ENCODE measurements around the gene TNFRSF25. TPM values are rescaled to one million over a fixed set of nuclear protein-coding genes. Genes with fewer than 3 reads are reported as not detected.

TNFRSF25 gene
- polyA plus RNA-seq, 2 of the 4 experiments (the other 2 are of a cell fraction) = 0.65 to 3.4 TPM

DNA sequence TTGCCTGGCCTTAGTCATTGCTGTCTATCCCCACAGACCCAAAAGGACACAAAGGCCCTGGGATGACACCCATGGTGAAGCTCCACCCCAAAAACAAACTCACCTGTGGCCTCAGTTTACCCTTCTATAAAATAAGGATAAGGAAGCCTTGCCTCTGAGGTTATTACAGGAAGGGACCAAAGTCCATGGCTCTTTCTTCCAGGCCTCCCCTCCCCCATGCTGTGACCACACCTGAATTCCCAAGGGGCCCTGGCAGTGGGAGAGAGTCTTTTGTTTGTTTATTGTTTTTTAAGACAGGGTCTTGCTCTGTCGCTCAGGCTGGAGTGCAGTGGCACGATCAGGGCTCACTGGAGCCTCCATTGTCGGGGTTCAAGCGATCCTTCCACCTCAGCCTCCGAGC is 10.5 kb upstream of the TNFRSF25 start (continued):
- TF ChIP-seq, protein P1, sequence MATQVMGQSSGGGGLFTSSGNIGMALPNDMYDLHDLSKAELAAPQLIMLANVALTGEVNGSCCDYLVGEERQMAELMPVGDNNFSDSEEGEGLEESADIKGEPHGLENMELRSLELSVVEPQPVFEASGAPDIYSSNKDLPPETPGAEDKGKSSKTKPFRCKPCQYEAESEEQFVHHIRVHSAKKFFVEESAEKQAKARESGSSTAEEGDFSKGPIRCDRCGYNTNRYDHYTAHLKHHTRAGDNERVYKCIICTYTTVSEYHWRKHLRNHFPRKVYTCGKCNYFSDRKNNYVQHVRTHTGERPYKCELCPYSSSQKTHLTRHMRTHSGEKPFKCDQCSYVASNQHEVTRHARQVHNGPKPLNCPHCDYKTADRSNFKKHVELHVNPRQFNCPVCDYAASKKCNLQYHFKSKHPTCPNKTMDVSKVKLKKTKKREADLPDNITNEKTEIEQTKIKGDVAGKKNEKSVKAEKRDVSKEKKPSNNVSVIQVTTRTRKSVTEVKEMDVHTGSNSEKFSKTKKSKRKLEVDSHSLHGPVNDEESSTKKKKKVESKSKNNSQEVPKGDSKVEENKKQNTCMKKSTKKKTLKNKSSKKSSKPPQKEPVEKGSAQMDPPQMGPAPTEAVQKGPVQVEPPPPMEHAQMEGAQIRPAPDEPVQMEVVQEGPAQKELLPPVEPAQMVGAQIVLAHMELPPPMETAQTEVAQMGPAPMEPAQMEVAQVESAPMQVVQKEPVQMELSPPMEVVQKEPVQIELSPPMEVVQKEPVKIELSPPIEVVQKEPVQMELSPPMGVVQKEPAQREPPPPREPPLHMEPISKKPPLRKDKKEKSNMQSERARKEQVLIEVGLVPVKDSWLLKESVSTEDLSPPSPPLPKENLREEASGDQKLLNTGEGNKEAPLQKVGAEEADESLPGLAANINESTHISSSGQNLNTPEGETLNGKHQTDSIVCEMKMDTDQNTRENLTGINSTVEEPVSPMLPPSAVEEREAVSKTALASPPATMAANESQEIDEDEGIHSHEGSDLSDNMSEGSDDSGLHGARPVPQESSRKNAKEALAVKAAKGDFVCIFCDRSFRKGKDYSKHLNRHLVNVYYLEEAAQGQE (IDR thresholded peaks at IDR 0.05) = no peak

DNA sequence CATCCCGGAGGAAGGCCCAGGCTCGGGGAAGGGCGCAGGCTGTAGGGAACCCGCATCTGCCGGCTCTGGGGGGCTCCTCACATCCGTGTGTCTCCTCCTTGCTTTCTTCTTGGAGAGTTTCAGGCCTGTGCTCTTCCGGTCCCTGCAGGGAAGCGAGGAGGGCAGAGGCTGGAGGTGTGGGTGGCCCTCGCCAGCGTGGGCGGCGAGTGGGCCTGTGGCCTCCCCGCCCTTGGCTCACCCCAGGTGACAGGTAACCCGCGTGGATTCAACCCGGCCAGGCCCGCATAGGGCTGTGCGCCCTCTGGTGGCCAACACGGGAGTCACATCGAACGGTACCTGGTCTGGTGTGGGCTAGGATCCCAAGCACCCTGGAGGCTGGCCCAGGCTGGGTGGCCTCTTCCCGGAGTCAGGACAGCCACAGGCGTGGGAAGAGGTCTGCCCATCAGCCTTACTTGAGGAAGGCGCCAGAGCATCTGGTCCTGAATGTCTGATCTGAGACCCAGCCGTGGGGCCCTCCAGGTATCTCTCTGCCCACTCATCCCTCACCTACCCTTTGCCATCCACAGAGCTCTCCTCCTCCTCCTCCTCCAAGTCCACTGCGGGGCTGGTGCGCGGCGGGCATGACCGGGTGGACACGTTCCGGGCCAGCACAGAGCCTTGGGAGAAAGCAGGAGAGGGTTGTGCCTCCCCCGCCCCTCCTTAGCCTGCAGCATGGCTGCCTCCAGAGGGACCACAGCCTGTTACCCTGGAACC is 9.6 kb upstream of the TNFRSF25 start:
- FAIRE-seq (no peak), ATAC-seq (peak; percentile 82 to 93), DNase-seq (ENCODE audit: low read depth in 1 of 2, low spot score in 1 of 2) (peak in 1 of 2 experiments; percentile 73)
- ChIA-PET POLR2A (interaction anchor here (0.6 kb wide), 1 partner anchor 216 kb away, joined by 3 read pairs; no protein-coding TSS in a partner anchor), CTCF (interaction anchor here (0.5 to 6.9 kb wide), 14 partner anchors 9 to 228 kb away, joined by 3 to 35 read pairs (median 3); partner anchors contain the start of genes PLEKHG5 and TNFRSF25)
- TF ChIP-seq CBX8 (IDR thresholded peaks at IDR 0.05) = no peak
- no peak for TF ChIP-seq MAZ (IDR thresholded peaks at IDR 0.05; ENCODE audit: borderline replicate concordance, low read depth, low read length)
- TF ChIP-seq, protein P2, sequence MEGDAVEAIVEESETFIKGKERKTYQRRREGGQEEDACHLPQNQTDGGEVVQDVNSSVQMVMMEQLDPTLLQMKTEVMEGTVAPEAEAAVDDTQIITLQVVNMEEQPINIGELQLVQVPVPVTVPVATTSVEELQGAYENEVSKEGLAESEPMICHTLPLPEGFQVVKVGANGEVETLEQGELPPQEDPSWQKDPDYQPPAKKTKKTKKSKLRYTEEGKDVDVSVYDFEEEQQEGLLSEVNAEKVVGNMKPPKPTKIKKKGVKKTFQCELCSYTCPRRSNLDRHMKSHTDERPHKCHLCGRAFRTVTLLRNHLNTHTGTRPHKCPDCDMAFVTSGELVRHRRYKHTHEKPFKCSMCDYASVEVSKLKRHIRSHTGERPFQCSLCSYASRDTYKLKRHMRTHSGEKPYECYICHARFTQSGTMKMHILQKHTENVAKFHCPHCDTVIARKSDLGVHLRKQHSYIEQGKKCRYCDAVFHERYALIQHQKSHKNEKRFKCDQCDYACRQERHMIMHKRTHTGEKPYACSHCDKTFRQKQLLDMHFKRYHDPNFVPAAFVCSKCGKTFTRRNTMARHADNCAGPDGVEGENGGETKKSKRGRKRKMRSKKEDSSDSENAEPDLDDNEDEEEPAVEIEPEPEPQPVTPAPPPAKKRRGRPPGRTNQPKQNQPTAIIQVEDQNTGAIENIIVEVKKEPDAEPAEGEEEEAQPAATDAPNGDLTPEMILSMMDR (IDR thresholded peaks at IDR 0.05) = peak; percentile 72
- TF ChIP-seq PHF8 (IDR thresholded peaks at IDR 0.05; ENCODE audit: borderline replicate concordance, low read depth) = no peak
- TF ChIP-seq NFE2L2 (conservative IDR thresholded peaks at IDR 0.05; ENCODE audit: low read length) = no peak
- TF ChIP-seq ZNF302 (CRISPR knock-in tag; IDR thresholded peaks at IDR 0.05) = no peak
- TF ChIP-seq SMC3 (IDR thresholded peaks at IDR 0.05) = peak; percentile 39; the same call in 2 of the 3 replicates
- TF ChIP-seq RAD21 (conservative IDR thresholded peaks at IDR 0.05 in 1 of 2, IDR thresholded peaks at IDR 0.05 in 1 of 2) = peak; percentile 30 to 35; a peak in 2 of 5 replicates
- Histone ChIP-seq H3K27ac (no peak overlapping the region), H3K4me3 (no peak overlapping the region), H3K4me2 (peak overlapping the region; percentile 35; the same call in 2 of the 3 replicates), H3K9me3 (no peaks in the 10 kb centered on the region), H3K4me1 (peaks cover 7% of the 10 kb centered on the region; the same call in 1 of the 3 replicates)
- 48% methylated on average over 9 of the region's 33 CpGs for WGBS (ENCODE audit: missing lambda C conversion rate)

DNA sequence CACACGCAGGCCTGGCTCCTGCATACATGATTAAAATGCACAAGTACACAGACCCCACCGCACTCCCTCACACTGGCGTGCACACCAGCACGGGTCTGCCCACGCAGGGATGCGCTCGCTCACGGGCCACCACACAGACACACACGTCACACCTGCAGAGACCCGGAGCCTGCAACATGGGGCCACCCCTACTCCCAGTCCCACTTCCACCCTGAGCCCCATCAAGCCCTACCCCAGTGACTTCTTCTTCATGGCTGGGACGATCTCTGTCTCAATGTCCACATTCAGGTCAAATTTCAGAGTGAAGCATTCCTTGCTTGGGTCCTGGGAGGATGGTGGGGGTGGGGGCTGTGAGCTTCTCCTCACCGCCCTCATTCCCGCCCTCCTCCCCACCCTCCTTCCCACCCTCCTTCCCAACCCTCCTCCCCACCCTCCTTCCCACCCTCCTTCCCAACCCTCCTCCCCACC is 8.9 kb upstream of the TNFRSF25 start:
- Histone ChIP-seq H3K9me3 (no peaks in the 10 kb centered on the region), H3K27ac (no peak overlapping the region), H3K4me1 (peaks cover 7% of the 10 kb centered on the region; the same call in 1 of the 3 replicates), H3K4me2 (no peak overlapping the region), H3K4me3 (no peak overlapping the region)
- CTCF ChIA-PET = interaction anchor here (1.4 to 6.9 kb wide), 4 partner anchors 12 to 228 kb away, joined by 3 to 35 read pairs (median 5); no protein-coding TSS in a partner anchor
- POLR2A ChIA-PET = no interaction called here
- FAIRE-seq (no peak), DNase-seq (ENCODE audit: low read depth in 1 of 2, low spot score in 1 of 2) (no peak), ATAC-seq (peak in 1 of 2 experiments; percentile 10; a peak in 2 of 6 replicates)
- TF ChIP-seq SMC3 (IDR thresholded peaks at IDR 0.05) (no peak), MAFK (IDR thresholded peaks at IDR 0.05; ENCODE audit: partially characterized antibody) (no peak), EHMT2 (IDR thresholded peaks at IDR 0.05; ENCODE audit: low read depth) (no peak), FOSB (CRISPR knock-in tag; IDR thresholded peaks at IDR 0.05) (no peak), POLR2AphosphoS2 (conservative IDR thresholded peaks at IDR 0.05; ENCODE audit: low read length) (no peak), HOXB13 (CRISPR knock-in tag; IDR thresholded peaks at IDR 0.05; ENCODE audit: low read depth) (no peak), CEBPB (IDR thresholded peaks at IDR 0.05) (no peak)
- TF ChIP-seq, protein P3, sequence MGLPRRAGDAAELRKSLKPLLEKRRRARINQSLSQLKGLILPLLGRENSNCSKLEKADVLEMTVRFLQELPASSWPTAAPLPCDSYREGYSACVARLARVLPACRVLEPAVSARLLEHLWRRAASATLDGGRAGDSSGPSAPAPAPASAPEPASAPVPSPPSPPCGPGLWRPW (IDR thresholded peaks at IDR 0.05) = no peak
- TF ChIP-seq, protein P4, sequence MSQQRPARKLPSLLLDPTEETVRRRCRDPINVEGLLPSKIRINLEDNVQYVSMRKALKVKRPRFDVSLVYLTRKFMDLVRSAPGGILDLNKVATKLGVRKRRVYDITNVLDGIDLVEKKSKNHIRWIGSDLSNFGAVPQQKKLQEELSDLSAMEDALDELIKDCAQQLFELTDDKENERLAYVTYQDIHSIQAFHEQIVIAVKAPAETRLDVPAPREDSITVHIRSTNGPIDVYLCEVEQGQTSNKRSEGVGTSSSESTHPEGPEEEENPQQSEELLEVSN (IDR thresholded peaks at IDR 0.05; ENCODE audit: borderline replicate concordance, low read depth) = no peak
- TF ChIP-seq, protein P2 (IDR thresholded peaks at IDR 0.05) = no peak
- TF ChIP-seq, protein P5, sequence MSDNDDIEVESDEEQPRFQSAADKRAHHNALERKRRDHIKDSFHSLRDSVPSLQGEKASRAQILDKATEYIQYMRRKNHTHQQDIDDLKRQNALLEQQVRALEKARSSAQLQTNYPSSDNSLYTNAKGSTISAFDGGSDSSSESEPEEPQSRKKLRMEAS (IDR thresholded peaks at IDR 0.05) = no peak
- 75% methylated on average over 6 of the region's 13 CpGs for WGBS (ENCODE audit: missing lambda C conversion rate)
